Measurements from ENCODE around the gene GNB1.

The GNB1 gene

GRCh38 chr1:1827089-1827848 lies 63.6 kb downstream of the GNB1 start:
- no peak for DNase-seq (ENCODE audit: low read depth, low spot score)

GRCh38 chr1:1826356-1827088 lies 64.4 kb downstream of the GNB1 start:
- no peak for DNase-seq (ENCODE audit: low read depth, low spot score)

- no peak for DNase-seq (ENCODE audit: low read depth, low spot score)
Measured at GRCh38 chr1:1825217-1825616, 65.7 kb downstream of the GNB1 start.

- DNase-seq (ENCODE audit: low read depth, low spot score): no peak
Measured at GRCh38 chr1:1819762-1820161, 71.1 kb downstream of the GNB1 start.

- no peak for DNase-seq (ENCODE audit: low read depth, low spot score)
Measured at GRCh38 chr1:1817221-1817620, 73.7 kb downstream of the GNB1 start.

GRCh38 chr1:1815606-1816281 lies 75.1 kb downstream of the GNB1 start:
- DNase-seq (ENCODE audit: low read depth, low spot score): no peak

- DNase-seq (ENCODE audit: low read depth, low spot score): no peak
Measured at GRCh38 chr1:1809489-1809888, 81.4 kb downstream of the GNB1 start.

- no peak for DNase-seq (ENCODE audit: low read depth, low spot score)
Measured at GRCh38 chr1:1808206-1808605, 82.7 kb downstream of the GNB1 start.

GRCh38 chr1:1806890-1807289 lies 84.0 kb downstream of the GNB1 start:
- no peak for DNase-seq (ENCODE audit: low read depth, low spot score)

- no peak for DNase-seq (ENCODE audit: low read depth, low spot score)
Measured at GRCh38 chr1:1804301-1804700, 86.6 kb downstream of the GNB1 start.

GRCh38 chr1:1802871-1803270 lies 88.0 kb downstream of the GNB1 start:
- DNase-seq (ENCODE audit: low read depth, low spot score): no peak

- DNase-seq (ENCODE audit: low read depth, low spot score): no peak
Measured at GRCh38 chr1:1799716-1800115, 91.2 kb downstream of the GNB1 start.

GRCh38 chr1:1797731-1798341 lies 93.1 kb downstream of the GNB1 start:
- DNase-seq (ENCODE audit: low read depth, low spot score): no peak

GRCh38 chr1:1796466-1796865 lies 94.4 kb downstream of the GNB1 start:
- no peak for DNase-seq (ENCODE audit: low read depth, low spot score)

- no peak for DNase-seq (ENCODE audit: low read depth, low spot score)
Measured at GRCh38 chr1:1794999-1795398, 95.9 kb downstream of the GNB1 start.

- DNase-seq (ENCODE audit: low read depth, low spot score): no peak
Measured at GRCh38 chr1:1793481-1794244, 97.2 kb downstream of the GNB1 start.

- no peak for DNase-seq (ENCODE audit: low read depth, low spot score)
Measured at GRCh38 chr1:1788646-1789431, 102.0 kb downstream of the GNB1 start.

- DNase-seq (ENCODE audit: low read depth, low spot score): no peak
Measured at GRCh38 chr1:1788136-1788535, 102.8 kb downstream of the GNB1 start.

- DNase-seq (ENCODE audit: low read depth, low spot score): no peak
Measured at GRCh38 chr1:1786836-1787605, 103.9 kb downstream of the GNB1 start.

GRCh38 chr1:1785666-1786065 lies 105.2 kb downstream of the GNB1 start:
- no peak for DNase-seq (ENCODE audit: low read depth, low spot score)

Measured in iPS DF 19.7 (cell line).